ENCODE data around the gene FNBP1.
"Not testable (repeated sequence)": the region's sequence is repeated elsewhere in the genome, so short reads cannot be mapped to it uniquely, and the experiment has no call there.

FNBP1 gene

DNA sequence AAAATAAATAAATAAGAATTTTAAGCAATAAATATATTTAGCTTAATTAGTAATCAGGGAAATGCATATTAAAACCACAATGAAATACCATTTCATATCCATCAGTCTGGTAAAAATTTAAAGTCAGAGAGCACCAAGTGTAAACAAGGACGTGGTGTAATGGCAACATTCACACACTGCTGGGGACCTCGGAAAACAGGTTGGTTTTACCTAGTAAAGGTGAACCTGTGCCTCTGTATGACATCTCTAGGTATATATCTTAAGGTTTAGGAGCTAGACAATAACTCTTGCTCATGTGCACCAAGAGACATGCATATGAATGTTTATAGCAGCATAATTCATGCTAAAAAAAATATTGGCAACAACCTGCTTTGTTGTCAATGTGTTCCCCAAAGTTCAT, 29.7 kb downstream of the FNBP1 start:
- DNase-seq (ENCODE audit: extremely low read depth, low read depth): no peak
- no peak overlapping the region for H3K4me3 ChIP-seq (replicated peaks; ENCODE audit: low read depth, low read length)
- TF ChIP-seq, protein P1, sequence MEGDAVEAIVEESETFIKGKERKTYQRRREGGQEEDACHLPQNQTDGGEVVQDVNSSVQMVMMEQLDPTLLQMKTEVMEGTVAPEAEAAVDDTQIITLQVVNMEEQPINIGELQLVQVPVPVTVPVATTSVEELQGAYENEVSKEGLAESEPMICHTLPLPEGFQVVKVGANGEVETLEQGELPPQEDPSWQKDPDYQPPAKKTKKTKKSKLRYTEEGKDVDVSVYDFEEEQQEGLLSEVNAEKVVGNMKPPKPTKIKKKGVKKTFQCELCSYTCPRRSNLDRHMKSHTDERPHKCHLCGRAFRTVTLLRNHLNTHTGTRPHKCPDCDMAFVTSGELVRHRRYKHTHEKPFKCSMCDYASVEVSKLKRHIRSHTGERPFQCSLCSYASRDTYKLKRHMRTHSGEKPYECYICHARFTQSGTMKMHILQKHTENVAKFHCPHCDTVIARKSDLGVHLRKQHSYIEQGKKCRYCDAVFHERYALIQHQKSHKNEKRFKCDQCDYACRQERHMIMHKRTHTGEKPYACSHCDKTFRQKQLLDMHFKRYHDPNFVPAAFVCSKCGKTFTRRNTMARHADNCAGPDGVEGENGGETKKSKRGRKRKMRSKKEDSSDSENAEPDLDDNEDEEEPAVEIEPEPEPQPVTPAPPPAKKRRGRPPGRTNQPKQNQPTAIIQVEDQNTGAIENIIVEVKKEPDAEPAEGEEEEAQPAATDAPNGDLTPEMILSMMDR (IDR thresholded peaks at IDR 0.05; ENCODE audit: low read depth, low read length, missing control alignments): no peak

DNA sequence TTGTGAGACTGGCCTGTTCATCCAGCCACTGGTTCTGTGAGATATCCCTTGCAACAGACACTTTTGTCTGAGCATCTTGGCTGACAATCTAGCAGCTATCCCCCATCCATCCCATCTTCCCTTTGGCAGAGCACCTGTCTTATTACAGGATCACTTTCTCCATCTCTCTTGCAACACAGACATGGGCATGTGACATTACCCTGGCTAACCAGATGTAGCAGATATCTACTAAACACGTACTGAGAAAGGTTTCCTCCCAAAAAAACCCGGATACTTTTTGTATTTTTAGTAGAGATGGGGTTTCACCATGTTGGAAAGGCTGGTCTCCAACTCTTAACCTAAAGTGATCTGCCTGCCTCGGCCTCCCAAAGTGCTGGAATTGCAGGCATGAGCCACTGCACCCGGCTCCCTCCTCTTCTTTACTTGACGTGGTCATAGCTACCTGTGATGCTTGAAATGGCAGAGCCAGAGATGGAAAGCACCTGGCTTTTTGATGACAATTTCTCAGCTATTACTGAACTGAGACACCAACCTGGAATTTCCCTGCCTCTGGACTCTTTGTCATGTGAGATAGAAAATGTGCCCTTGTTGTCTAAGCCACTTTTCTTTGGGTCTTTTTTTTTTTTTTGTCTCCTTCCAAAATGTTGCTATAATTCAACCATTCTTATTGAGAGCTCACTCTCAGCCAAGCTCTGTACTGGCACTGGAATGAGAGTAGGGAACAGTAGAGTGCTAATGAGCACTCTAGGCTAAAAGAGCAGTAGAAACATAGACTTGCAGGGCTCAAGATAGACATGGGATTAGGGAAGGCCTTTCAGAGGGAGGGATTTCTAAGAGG, 32.6 kb downstream of the FNBP1 start:
- no peak for DNase-seq (ENCODE audit: extremely low read depth, low read depth)
- H3K4me3 ChIP-seq (replicated peaks; ENCODE audit: low read depth, low read length): no peak overlapping the region
- TF ChIP-seq, protein P1 (IDR thresholded peaks at IDR 0.05; ENCODE audit: low read depth, low read length, missing control alignments): no peak

- not testable (repeated sequence) for DNase-seq (ENCODE audit: extremely low read depth, low read depth); H3K4me3 ChIP-seq (replicated peaks; ENCODE audit: low read depth, low read length)
These were observed 33.4 kb downstream of the FNBP1 start for GRCh38 chr9:130009546-130009945.

- H3K4me3 ChIP-seq (replicated peaks; ENCODE audit: low read depth, low read length): no peak overlapping the region
- TF ChIP-seq, protein P1 (IDR thresholded peaks at IDR 0.05; ENCODE audit: low read depth, low read length, missing control alignments): no peak
- DNase-seq (ENCODE audit: extremely low read depth, low read depth): no peak
These were observed 34.5 kb downstream of the FNBP1 start for GRCh38 chr9:130008538-130008937.

GRCh38 chr9:130006952-130007351, 36.0 kb downstream of the FNBP1 start:
- not testable (repeated sequence) for H3K4me3 ChIP-seq (replicated peaks; ENCODE audit: low read depth, low read length); DNase-seq (ENCODE audit: extremely low read depth, low read depth)

GRCh38 chr9:130003943-130004552, 38.9 kb downstream of the FNBP1 start:
- no peak overlapping the region for H3K4me3 ChIP-seq (replicated peaks; ENCODE audit: low read depth, low read length)
- DNase-seq (ENCODE audit: extremely low read depth, low read depth): no peak
- TF ChIP-seq, protein P1 (IDR thresholded peaks at IDR 0.05; ENCODE audit: low read depth, low read length, missing control alignments): no peak

DNA sequence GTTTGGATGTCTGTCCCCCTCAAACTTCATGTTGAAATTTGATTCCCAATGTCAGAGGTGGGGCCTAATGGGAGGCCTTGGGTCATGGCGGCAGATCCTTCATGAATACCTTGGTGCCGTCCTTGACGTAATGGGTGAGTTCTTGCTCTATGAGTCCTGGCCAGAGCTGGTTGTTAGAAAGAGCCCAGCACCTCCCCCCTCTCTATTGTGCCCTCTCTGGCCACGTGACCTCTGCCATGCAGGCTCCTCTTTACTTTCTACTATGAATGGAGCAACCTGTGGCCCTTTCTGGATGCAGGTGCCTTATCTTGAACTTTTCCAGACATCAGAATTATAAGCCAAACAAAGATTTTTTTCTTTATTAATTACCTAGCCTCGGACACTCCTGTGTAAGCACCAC, 40.7 kb downstream of the FNBP1 start:
- TF ChIP-seq, protein P1 (IDR thresholded peaks at IDR 0.05; ENCODE audit: low read depth, low read length, missing control alignments): no peak
- no peak overlapping the region for H3K4me3 ChIP-seq (replicated peaks; ENCODE audit: low read depth, low read length)

More for the DNA sequence above, 40.7 kb downstream of the FNBP1 start:
- DNase-seq (ENCODE audit: extremely low read depth, low read depth): no peak
